Measurements from ENCODE around the gene PSME3IP1. TPM values are rescaled to one million over a fixed set of nuclear protein-coding genes. Genes with fewer than 3 reads are reported as not detected.

The PSME3IP1 gene
- total RNA-seq, 1 experiment from 2014 or later: 104 TPM

- ChIA-PET CTCF (no interaction called here), POLR2A (no interaction called here)
- Mint-ChIP-seq H3K27me3 (ENCODE audit: low read depth) (no peaks in the 10 kb centered on the region; the same call in 1 of the 2 replicates), H3K4me1 (peaks cover 55% of the 10 kb centered on the region), H3K4me3 (peak overlapping the region; percentile 96), H3K36me3 (no peaks in the 10 kb centered on the region), H3K27ac (no peak overlapping the region), H3K9me3 (no peaks in the 10 kb centered on the region)
- DNase-seq (ENCODE audit: low spot score) (no peak), ATAC-seq (no peak)
- TF ChIP-seq TEAD1 (CRISPR knock-in tag; IDR thresholded peaks at IDR 0.05) (no peak), FOXP1 (CRISPR knock-in tag; IDR thresholded peaks at IDR 0.05; ENCODE audit: borderline replicate concordance) (no peak), E2F1 (CRISPR knock-in tag; IDR thresholded peaks at IDR 0.05) (no peak), TEAD4 (CRISPR knock-in tag; IDR thresholded peaks at IDR 0.05) (no peak), ZMAT4 (CRISPR knock-in tag; IDR thresholded peaks at IDR 0.05) (no peak), NFE2L1 (CRISPR knock-in tag; IDR thresholded peaks at IDR 0.05) (no peak)
Observed at GRCh38 chr16:57184113-57184512, 1.7 kb downstream of the PSME3IP1 start.

- Mint-ChIP-seq H3K27me3 (ENCODE audit: low read depth) (no peaks in the 10 kb centered on the region), H3K9me3 (no peaks in the 10 kb centered on the region), H3K36me3 (peaks cover 4% of the 10 kb centered on the region; the same call in 1 of the 2 replicates), H3K4me1 (peaks cover 34% of the 10 kb centered on the region), H3K4me3 (no peak overlapping the region), H3K27ac (peak overlapping the region; percentile 38)
- ChIA-PET POLR2A (no interaction called here), CTCF (no interaction called here)
- TF ChIP-seq CREB1 (CRISPR knock-in tag; IDR thresholded peaks at IDR 0.05) (no peak), TEAD4 (CRISPR knock-in tag; IDR thresholded peaks at IDR 0.05) (no peak), SP1 (CRISPR knock-in tag; conservative IDR thresholded peaks at IDR 0.05) (no peak), ZNF263 (CRISPR knock-in tag; IDR thresholded peaks at IDR 0.05; ENCODE audit: low read depth) (no peak), SOX15 (CRISPR knock-in tag; IDR thresholded peaks at IDR 0.05) (no peak), FOXK1 (CRISPR knock-in tag; IDR thresholded peaks at IDR 0.05) (no peak), RORB (CRISPR knock-in tag; IDR thresholded peaks at IDR 0.05) (no peak)
- DNase-seq (ENCODE audit: low spot score) (no peak), ATAC-seq (no peak)
Observed at GRCh38 chr16:57179215-57179828, 6.5 kb downstream of the PSME3IP1 start.

- peak; percentile 67 for ATAC-seq
- peaks cover 5% of the 10 kb centered on the region for H3K36me3 Mint-ChIP-seq
- no peaks in the 10 kb centered on the region for H3K9me3 Mint-ChIP-seq
- no peak overlapping the region for H3K27ac Mint-ChIP-seq
- no peaks in the 10 kb centered on the region for H3K27me3 Mint-ChIP-seq (ENCODE audit: low read depth)
- ChIA-PET POLR2A (no interaction called here), CTCF (interaction anchor here (0.6 kb wide), 1 partner anchor 86 kb away, joined by 4 read pairs; no protein-coding TSS in a partner anchor)
- DNase-seq (ENCODE audit: low spot score): no peak
- H3K4me1 Mint-ChIP-seq: peaks cover 29% of the 10 kb centered on the region
- 0 out of 2 replicates have a peak, but pooled peaks have one; percentile 56 for TF ChIP-seq JAZF1 (CRISPR knock-in tag; IDR thresholded peaks at IDR 0.05)
- 0 out of 2 replicates have a peak, but pooled peaks have one; percentile 63 for TF ChIP-seq RORB (CRISPR knock-in tag; IDR thresholded peaks at IDR 0.05)
- TF ChIP-seq FOXP4 (CRISPR knock-in tag; IDR thresholded peaks at IDR 0.05): no peak
- H3K4me3 Mint-ChIP-seq: no peak overlapping the region
Observed at GRCh38 chr16:57178793-57179212, 7.0 kb downstream of the PSME3IP1 start.

GRCh38 chr16:57178196-57178595 is 7.6 kb downstream of the PSME3IP1 start:
- no peak overlapping the region for H3K4me3 Mint-ChIP-seq
- ChIA-PET CTCF (interaction anchor here (0.6 kb wide), 1 partner anchor 85 kb away, joined by 4 read pairs; no protein-coding TSS in a partner anchor), POLR2A (no interaction called here)
- ATAC-seq: no peak
- H3K9me3 Mint-ChIP-seq: no peaks in the 10 kb centered on the region
- no peak overlapping the region for H3K27ac Mint-ChIP-seq
- DNase-seq (ENCODE audit: low spot score): no peak
- H3K36me3 Mint-ChIP-seq: peaks cover 11% of the 10 kb centered on the region
- peaks cover 24% of the 10 kb centered on the region for H3K4me1 Mint-ChIP-seq
- no peaks in the 10 kb centered on the region for H3K27me3 Mint-ChIP-seq (ENCODE audit: low read depth)
- TF ChIP-seq CREM (CRISPR knock-in tag; IDR thresholded peaks at IDR 0.05) (no peak), ZNF423 (CRISPR knock-in tag; IDR thresholded peaks at IDR 0.05) (no peak), ATF3 (CRISPR knock-in tag; conservative IDR thresholded peaks at IDR 0.05) (no peak), ZMAT4 (CRISPR knock-in tag; IDR thresholded peaks at IDR 0.05) (no peak), SMAD3 (CRISPR knock-in tag; IDR thresholded peaks at IDR 0.05; ENCODE audit: borderline replicate concordance) (no peak), FOXP4 (CRISPR knock-in tag; IDR thresholded peaks at IDR 0.05) (no peak), EMX1 (CRISPR knock-in tag; IDR thresholded peaks at IDR 0.05) (no peak), IRF2 (CRISPR knock-in tag; IDR thresholded peaks at IDR 0.05; ENCODE audit: borderline replicate concordance, low read depth) (no peak), CDX4 (CRISPR knock-in tag; IDR thresholded peaks at IDR 0.05; ENCODE audit: borderline replicate concordance) (no peak), ZNF671 (CRISPR knock-in tag; IDR thresholded peaks at IDR 0.05) (no peak)
